ENCODE results near the gene ZNF284. TPM values are rescaled to one million over a fixed set of nuclear protein-coding genes. Genes with fewer than 3 reads are reported as not detected.

ZNF284 gene
- total RNA-seq, 1 donor from 2014 or later: 3.2 TPM

DNA sequence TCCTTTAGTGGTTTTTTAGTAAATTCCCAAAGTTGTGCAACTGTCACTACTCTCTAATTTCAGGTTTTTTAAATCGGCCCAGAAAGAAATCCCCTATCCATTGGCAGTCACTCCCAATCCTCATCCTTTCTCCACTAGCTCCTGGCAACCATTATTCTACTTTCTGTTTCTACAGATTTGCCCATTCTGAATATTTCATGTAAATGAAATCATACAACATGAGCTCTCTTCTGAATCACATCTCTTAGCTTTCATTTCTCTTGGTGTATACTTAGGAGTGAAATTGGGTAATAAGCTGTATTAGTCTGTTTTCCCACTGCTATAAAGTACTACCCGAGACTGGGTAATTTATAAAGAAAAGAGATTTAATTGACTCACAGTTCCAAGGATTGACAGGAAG is 29.8 kb upstream of the ZNF284 start:
- peaks cover 43% of the 10 kb centered on the region for H3K9me3 Mint-ChIP-seq (ENCODE audit: low read depth)
- H3K4me3 Mint-ChIP-seq (ENCODE audit: unreplicated experiment): no peak overlapping the region
- no peak for DNase-seq (ENCODE audit: low spot score)
- H3K4me1 Mint-ChIP-seq (ENCODE audit: low read depth): no peaks in the 10 kb centered on the region
- H3K27me3 Mint-ChIP-seq (ENCODE audit: low read depth): peaks cover 5% of the 10 kb centered on the region
- H3K27ac Mint-ChIP-seq (ENCODE audit: unreplicated experiment): no peak overlapping the region
- H3K36me3 Mint-ChIP-seq (ENCODE audit: low read depth): no peaks in the 10 kb centered on the region
- TF ChIP-seq, protein P1, sequence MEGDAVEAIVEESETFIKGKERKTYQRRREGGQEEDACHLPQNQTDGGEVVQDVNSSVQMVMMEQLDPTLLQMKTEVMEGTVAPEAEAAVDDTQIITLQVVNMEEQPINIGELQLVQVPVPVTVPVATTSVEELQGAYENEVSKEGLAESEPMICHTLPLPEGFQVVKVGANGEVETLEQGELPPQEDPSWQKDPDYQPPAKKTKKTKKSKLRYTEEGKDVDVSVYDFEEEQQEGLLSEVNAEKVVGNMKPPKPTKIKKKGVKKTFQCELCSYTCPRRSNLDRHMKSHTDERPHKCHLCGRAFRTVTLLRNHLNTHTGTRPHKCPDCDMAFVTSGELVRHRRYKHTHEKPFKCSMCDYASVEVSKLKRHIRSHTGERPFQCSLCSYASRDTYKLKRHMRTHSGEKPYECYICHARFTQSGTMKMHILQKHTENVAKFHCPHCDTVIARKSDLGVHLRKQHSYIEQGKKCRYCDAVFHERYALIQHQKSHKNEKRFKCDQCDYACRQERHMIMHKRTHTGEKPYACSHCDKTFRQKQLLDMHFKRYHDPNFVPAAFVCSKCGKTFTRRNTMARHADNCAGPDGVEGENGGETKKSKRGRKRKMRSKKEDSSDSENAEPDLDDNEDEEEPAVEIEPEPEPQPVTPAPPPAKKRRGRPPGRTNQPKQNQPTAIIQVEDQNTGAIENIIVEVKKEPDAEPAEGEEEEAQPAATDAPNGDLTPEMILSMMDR (IDR thresholded peaks at IDR 0.05): no peak

DNA sequence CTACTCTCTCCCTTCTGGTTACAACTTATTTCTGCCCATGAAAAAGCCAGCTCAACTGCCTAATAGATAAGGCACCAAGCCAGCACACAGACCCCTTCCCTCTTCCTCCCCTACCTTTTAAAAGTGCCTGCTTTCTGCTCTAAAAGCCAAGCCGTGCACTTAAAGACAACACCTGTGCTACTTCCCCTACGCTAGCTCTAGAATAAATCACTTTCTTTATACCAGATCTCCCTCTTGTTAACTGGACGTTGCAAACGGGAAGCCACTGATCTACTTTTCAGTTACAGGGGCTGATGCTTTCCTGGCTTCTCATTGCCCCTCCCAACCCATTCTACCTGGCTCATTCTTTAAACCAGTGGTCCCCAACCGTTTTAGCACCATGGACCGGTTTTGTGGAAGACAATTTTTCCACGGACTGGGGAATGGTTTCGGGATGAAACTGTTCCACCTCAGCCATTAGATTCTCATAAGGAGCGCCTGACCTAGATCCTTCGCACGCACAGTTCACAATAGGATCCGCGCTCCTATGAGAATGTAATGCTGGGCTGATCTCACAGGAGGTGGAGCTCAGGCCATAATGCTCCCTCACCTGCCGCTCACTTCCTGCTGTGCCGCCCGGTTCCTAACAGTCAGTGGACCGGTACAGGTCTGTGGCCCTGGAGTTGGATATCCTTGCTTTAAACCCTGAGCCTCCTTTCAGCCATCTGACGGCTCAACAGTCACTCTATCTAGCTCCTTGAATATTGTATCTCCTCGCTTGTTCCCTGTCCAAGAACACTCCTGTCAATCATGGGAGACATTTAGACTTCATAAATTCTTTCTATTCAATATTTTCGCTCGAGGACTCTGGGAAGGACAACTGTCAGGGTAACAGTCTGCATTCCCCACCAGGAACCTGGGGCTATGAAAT is 21.0 kb upstream of the ZNF284 start:
- Mint-ChIP-seq H3K9me3 (ENCODE audit: low read depth) (peaks cover 7% of the 10 kb centered on the region), H3K4me1 (ENCODE audit: low read depth) (peaks cover 18% of the 10 kb centered on the region), H3K36me3 (ENCODE audit: low read depth) (peaks cover 18% of the 10 kb centered on the region), H3K4me3 (ENCODE audit: unreplicated experiment) (peak overlapping the region; percentile 88), H3K27ac (ENCODE audit: unreplicated experiment) (peak overlapping the region; percentile 93), H3K27me3 (ENCODE audit: low read depth) (peaks cover 18% of the 10 kb centered on the region)
- DNase-seq (ENCODE audit: low spot score): no peak
- TF ChIP-seq, protein P1 (IDR thresholded peaks at IDR 0.05): no peak

DNA sequence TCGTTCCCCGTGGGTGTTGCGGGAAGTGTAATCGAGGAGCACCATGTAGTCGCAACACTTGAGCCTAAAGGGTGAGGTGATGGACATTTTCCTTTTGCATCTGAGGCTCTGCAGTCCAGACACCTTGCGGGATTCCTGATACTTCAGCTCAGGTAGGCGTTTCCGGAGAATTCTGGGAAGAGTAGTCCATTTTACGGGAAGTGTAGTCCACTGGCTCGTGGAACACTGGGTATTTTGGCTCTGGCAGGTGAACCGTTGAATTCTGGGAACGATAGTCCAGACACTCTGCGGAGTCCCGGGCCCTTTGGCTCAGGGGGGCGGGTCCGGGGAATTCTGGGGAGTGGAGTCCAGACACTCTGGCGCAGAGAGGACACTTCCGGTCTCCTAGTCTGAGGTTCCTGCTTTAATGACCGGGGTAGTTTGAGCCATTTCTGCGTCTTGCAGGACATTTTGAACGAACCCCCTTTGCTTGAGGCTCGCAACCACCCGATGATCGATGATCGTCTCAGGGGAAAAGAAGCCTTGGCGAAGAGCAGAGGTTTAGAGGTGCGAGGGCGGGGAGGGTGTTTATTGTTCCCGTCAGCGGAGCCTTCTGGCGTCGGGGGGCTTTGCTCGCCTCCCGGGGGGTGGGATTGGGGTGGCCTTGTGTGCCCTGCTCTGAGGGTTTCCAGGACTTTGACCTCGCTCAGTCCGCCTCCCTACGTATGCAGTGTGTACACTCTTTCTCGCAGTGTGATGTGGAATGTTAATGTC is 20.1 kb upstream of the ZNF284 start, which contains the start of gene ZNF223:
ZNF223 (plus strand) TSS at position 387 of the 753 bp plus-strand sequence. CDS start 3,141 bp downstream, outside the sequence.
- H3K4me1 Mint-ChIP-seq (ENCODE audit: low read depth): peaks cover 18% of the 10 kb centered on the region
- peaks cover 7% of the 10 kb centered on the region for H3K9me3 Mint-ChIP-seq (ENCODE audit: low read depth)
- H3K36me3 Mint-ChIP-seq (ENCODE audit: low read depth): peaks cover 21% of the 10 kb centered on the region

DNA sequence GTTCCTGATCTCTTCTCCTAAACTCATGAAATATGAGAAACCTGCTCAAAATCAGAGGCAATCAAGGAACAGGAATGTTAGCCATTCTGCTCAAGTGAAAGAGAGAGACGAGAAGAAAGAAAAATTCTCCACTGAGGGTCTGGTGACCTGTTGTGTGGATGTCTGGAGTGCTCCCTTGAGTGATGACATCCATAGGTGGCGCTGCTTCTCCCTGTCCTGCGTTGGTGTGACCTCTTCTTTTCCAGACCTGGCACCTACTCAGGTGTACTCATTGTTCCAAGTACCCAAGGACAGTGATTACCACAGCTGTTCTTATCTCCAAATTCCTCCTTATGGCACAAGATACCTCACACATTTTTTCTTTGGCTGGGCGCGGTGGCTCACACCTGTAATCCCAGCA is 16.1 kb upstream of the ZNF284 start:
- TF ChIP-seq, protein P1 (IDR thresholded peaks at IDR 0.05): no peak
- Mint-ChIP-seq H3K4me1 (ENCODE audit: low read depth) (peaks cover 18% of the 10 kb centered on the region), H3K27me3 (ENCODE audit: low read depth) (no peaks in the 10 kb centered on the region), H3K36me3 (ENCODE audit: low read depth) (peaks cover 41% of the 10 kb centered on the region), H3K9me3 (ENCODE audit: low read depth) (peaks cover 4% of the 10 kb centered on the region), H3K4me3 (ENCODE audit: unreplicated experiment) (no peak overlapping the region), H3K27ac (ENCODE audit: unreplicated experiment) (no peak overlapping the region)
- DNase-seq (ENCODE audit: low spot score): no peak

More for the DNA sequence above, 20.1 kb upstream of the ZNF284 start, which contains the start of gene ZNF223:
- Mint-ChIP-seq H3K27ac (ENCODE audit: unreplicated experiment) (peak within 1 kb of the TSS; percentile 93), H3K4me3 (ENCODE audit: unreplicated experiment) (peak within 1 kb of the TSS; percentile 88), H3K27me3 (ENCODE audit: low read depth) (peaks cover 18% of the 10 kb centered on the region)
- TF ChIP-seq, protein P1 (IDR thresholded peaks at IDR 0.05): no peak
- peak; percentile 92 for DNase-seq (ENCODE audit: low spot score)

DNA sequence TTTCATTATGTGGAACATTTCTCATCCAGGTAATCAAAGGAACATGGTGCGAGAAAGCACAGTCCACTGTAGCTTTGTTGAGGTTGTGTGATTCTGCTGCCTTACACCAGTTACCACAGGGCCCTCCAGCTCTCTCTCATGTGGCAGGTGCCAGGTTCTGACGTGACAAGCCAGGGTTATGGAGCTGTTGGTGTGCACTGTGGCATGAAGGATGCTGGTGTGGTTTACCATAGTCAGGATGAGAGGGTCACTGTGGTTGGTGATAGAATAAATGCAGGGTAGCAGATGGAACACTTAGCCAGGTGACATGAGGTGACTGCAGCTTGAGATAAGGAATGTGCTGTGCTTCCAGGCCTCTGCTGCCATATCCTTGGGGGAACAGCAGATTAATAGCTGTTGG is 12.7 kb upstream of the ZNF284 start:
- H3K36me3 Mint-ChIP-seq (ENCODE audit: low read depth): peaks cover 58% of the 10 kb centered on the region
- TF ChIP-seq, protein P1 (IDR thresholded peaks at IDR 0.05): no peak
- no peak overlapping the region for H3K4me3 Mint-ChIP-seq (ENCODE audit: unreplicated experiment)
- no peak overlapping the region for H3K27ac Mint-ChIP-seq (ENCODE audit: unreplicated experiment)
- no peaks in the 10 kb centered on the region for H3K27me3 Mint-ChIP-seq (ENCODE audit: low read depth)
- H3K4me1 Mint-ChIP-seq (ENCODE audit: low read depth): no peaks in the 10 kb centered on the region
- DNase-seq (ENCODE audit: low spot score): no peak
- H3K9me3 Mint-ChIP-seq (ENCODE audit: low read depth): peaks cover 4% of the 10 kb centered on the region
